GM21390 (cell line): ENCODE results near the gene SLC16A2.
"Not testable (repeated sequence)": the region's sequence is repeated elsewhere in the genome, so short reads cannot be mapped to it uniquely, and the experiment has no call there.

ENCODE experiments used
- ATAC-seq: cut with Tn5 transposase; IDR thresholded peaks from one replicate; pipeline ENCODE4 v1.9.1; 2021; ENCODE audit not compliant: unreplicated experiment

Gene SLC16A2

DNA sequence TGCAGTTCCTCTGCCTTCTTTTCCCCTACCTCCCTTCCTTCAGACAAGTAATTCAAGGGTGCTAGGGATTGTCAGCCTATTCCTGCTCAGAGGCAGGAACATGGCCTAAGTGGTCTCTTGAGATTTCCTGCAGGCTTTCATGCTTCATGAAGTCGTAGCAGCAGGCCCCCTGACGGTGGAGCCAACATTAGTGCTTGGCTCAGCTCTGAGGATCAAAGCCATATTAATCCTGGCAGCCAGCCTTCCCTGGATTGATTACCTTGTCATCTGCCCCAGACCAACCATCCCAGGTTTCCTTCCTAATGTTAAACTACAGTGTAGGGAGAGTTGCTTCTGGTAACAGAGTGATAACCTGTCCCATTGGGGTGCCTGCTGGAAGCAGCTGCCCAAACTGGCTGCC, 84.1 kb downstream of the SLC16A2 start:
- no peak for ATAC-seq

DNA sequence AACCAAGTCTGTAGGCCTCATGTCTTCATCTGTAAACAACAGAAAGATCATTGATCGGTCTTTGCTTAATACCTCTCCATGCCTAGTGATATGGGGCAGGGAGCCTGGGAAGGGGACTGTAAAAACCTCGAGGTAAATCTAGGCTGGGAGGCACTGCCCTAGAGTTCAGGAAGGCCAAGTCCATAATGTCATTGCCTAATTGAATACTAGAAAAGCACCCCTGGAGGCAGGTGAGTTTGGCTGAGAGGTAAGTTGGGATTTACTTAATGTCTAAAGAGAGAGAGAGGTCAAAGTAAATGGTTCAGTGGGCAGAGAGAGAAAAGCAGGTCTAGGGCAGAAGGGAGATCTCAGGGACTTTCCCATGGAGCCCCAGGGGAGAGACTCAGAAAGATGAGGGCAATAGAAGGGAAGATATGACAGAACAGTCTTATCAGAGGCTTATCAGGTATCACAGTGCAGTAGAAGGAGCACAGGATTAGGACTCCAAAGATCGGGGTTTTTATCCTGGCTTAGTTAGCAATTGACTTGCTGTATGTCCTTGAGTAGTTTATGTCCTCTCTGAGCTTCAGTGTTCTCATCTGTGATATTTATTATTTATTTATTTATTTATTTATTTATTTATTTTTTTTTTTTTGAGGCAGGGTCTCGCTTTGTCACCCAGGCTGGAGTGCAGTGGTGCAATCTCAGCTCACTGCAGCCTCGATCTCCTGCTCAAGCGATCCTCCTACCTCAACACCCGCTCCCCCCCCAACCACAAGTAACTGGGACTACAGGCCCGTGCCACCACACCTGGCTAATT, 85.2 kb downstream of the SLC16A2 start:
- ATAC-seq: peak; percentile 74

DNA sequence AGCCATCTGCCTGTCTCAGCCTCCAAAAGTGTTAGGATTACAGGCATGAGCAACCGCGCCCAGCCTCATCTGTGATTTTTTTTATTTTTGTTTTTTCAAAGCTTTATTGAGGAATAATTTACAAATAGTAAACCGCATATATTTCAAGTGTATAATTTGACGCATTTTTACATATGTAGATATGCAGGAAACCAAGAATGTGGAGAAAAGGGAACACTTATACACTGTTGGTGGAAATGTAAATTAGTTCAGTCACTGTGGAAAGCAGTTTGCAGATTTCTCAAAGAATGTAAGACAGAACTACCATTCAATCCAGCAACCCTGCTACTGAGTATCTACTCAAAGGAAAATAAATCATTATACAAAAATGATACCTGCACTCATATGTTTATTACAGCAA, 85.9 kb downstream of the SLC16A2 start:
- no peak for ATAC-seq

DNA sequence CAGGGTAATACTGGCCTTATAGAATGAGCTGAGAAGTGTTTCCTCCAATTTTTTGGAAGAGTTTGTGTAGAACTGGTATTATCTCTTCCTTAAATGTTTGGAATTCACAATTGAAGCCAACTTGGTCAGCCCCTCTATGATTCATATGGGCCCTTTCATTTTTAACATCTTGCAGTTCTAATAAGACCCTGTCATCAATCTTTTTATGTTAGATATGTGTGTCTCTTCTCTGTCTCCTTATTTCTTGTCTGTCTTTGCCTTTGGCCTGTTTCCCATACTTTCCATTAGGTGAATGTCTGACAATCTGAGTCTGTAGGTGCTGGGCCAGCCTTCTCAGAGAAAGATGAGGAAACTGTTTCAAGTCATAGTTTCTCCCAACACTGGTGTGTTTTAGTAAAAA, 88.7 kb downstream of the SLC16A2 start:
- ATAC-seq: no peak

DNA sequence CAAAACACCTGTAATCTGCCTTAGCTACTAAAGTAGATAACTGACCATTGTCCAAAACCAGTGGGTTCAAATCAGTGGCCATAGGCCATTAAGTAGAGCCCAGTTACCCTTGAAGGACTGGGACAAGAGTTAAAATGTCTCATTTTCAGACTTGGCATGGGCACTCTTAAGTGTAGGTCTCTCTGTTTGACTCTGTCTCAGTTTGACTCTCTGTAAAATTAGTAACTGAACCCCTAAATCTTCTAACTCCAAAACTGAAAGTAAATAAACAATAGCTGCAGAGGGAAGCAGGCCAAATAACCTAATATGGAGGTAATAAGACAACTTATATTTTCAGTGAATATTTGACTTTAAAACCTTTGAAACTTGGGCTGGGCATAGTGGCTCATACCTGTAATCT, 89.1 kb downstream of the SLC16A2 start:
- peak; percentile 76 for ATAC-seq

DNA sequence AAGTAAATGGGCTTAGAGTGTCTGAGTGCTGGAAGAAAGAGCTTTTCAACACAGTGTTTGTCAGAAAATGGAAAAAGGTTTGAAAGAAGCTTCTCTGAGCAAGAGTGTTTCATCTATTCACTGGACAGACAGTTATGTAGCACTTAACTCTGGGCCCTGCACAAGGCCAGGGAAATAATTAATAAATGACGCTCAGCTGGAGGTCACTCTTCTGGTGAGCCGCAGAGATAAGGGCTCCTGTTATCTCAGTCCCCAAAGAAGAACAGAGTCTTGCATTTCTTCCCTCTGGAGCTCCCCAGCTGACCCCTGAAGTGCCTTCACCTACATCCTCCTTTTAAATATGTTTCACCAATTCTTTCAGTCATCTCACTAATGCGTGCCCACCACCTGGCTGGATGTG, 90.4 kb downstream of the SLC16A2 start:
- no peak for ATAC-seq

DNA sequence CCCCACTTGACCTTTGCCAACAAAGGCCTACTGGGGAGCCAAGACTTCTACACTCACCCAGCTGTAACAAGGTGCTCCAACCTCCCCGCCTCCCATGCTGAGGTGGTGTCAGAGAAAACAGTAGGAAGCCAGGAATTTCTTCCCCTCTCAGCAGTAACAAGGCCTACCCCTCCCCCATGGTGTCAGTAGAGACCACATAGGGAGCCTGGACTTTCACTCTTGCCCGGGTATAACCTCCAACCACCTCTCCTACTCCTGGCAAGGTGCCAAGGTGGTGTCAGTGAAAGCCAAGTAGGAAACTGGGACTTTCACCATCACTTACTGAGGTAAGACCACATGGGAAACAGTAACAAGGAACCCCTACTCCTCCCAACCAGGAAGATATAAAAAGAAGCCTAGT, 93.1 kb downstream of the SLC16A2 start:
- no peak for ATAC-seq

DNA sequence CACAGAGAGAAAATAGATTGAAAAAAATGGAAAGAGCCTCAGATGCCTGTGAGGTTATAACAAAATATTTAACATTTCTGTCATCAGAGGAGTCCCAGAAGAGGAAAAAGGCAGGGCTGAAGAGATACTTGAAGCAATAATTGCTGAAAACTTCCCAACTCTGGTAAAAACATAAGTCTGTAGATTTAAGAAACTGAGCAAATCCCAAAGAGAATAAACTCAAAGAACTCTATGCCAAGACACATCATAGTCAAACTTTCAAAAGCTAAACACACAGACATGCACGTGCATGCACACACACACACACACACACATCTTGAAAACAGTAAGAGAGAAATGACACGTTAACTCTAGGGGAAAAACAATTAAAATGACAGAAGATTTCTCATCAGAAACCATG, 94.1 kb downstream of the SLC16A2 start:
- no peak for ATAC-seq

DNA sequence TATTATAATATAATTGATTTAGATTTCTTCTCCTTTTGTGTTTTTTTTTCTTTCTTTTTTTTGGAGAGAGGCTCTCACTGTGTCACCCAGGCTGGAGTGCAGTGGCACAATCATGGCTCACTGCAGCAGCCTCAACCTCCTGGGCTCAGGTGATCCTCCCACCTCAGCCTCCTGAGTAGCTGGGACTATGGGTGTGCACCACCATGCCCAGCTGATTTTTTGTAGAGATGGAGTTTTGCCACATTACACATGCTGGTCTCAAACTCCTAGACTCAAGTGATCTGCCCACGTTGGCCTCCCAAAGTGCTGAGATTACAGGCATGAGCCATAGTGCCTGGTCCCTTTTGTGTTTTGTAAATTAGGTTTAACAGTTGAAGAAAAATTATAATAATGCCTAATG, 94.7 kb downstream of the SLC16A2 start:
- not testable (repeated sequence) for ATAC-seq

DNA sequence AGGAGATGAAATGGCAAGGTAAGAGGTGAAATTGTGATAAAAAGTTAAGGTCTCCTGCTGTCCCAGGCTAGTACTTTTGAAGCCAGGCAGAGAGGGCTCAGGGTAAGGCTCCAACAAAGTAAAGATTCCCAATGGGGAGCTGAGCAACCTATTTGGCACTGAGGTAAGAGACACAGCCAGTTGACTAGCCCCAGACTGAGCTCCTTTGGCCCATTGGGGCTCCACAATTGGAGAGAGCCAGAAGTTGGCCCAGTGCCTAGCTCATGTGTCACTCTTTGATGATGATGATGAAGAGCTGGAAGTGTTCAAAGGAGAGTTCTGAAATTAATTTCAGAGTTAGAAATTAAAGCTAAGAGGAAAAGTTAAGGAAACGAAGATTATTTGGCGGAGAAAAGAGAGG, 98.6 kb downstream of the SLC16A2 start:
- ATAC-seq: no peak

DNA sequence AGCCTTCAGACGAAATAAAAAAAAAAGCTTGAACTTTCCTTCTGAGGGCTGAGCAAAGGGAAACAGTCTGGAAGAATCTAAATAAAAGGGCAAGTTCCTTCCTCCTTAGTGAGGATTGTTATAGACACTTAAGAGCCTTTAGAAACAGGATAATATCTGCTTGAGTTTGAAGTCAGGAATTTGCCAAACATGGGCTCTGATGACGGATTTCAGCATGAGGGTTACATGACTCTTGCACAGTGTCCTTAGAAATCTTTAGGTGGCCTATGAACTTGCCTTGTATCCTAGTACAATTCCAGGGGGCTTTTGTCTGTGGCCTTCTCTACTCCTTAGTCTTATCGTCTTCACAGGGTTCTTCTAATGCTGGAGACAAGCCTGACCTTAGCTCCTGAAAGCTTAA, 99.0 kb downstream of the SLC16A2 start:
- ATAC-seq: no peak

DNA sequence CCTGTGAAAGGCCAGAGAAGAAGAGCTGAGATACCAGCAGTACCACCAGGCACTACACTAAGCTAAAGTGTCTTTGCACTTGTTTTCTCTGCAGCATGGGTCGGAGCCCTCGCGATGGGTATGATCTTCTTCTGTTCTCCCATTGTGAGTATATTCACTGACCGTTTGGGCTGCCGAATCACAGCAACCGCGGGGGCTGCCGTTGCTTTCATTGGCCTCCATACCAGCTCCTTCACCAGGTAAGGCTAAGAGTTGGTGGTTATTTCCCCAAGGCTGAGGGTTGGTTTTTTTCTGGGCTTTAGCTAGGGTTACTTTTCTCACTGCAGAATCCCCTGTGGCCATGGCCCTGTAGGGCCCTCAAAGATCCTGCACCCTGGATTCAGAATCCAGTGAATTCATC, 99.6 kb downstream of the SLC16A2 start:
- ATAC-seq: no peak

DNA sequence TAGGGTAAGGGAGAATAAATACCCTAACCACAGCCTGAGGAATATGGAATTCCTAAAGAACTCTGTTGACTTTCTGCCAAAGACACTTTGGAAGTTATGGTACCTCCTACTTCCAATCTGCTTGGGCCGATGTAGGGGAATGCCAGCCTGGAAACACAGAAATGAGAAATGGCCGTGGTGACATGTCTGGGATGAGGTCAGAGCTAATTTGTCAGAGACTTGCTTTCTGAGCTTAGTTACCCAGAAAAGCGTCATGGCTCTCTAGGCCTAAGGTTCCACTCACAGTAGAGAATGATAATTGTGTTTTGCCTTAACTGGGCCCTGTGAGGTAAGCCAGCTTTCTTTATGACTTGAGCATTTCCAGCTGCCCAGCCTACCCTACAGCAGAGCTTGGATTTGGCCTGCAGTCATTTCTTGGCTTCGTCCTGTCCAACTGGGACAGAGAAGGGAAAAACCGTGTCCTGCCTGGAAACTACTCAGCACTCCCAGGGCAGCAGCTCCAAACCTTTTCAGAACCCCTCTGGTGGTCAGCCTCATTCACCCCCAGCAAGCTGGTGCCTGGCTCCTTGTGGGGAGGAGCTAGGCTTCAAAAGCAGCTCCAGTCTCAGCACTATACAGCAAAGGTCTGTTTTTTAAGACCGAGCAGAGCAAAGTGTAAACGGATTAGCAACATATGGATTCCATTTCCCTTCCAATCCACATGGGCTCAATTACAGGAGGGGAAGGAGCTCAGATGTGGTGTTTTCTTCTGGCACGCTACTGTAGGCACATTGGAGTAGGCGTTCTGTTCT, 100.9 kb downstream of the SLC16A2 start:
- no peak for ATAC-seq

DNA sequence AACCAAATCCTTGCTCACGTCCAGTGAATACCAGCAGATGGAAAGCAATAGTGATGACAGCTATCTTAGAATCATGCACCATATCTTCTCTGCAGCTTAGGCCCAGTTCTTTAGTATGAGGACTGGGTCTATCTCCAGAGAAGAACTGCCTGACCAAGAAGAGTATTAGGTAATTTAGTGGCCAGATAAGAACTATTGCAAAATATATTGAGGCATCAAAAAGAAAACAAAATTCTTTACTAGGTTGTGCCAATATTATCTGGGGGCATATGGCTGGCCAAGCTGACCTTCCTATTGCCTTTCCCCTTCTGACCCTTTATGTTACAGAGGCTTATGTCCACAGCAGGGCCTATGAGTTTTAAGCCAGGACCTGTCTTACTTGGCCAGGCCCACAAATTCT, 101.9 kb downstream of the SLC16A2 start:
- ATAC-seq: no peak

DNA sequence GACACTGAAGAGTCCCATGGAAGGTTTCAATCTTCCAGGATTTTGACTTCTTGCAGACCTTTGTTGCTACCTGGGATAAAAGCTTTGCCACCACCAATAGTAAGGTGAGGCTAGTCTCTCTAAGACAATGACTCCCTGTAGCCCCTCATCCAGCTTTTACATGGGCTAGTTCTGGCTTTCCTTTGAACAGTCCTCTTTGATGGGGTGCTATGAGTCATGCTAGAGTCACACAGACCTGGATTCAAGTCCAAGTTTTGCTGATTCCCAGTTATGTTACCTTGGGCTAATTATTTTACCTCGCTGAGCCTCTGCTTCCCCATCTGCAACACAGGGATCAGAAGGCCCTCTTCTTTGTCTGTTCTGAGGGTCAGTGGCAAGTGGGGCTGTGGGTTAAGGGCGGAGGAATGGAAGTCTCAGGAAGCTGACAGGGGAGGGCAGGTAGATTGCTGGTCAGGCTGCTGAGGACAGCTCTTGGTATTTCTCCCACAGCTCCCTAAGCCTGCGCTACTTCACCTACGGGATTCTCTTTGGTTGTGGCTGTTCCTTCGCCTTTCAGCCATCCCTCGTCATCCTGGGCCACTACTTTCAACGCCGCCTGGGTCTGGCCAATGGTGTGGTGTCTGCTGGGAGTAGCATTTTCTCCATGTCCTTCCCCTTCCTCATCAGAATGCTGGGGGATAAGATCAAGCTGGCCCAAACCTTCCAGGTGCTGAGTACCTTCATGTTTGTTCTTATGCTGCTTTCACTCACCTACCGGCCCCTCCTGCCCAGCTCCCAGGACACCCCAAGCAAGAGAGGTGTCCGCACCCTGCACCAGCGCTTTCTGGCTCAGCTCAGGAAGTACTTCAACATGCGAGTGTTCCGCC, 102.8 kb downstream of the SLC16A2 start:
- ATAC-seq: no peak

DNA sequence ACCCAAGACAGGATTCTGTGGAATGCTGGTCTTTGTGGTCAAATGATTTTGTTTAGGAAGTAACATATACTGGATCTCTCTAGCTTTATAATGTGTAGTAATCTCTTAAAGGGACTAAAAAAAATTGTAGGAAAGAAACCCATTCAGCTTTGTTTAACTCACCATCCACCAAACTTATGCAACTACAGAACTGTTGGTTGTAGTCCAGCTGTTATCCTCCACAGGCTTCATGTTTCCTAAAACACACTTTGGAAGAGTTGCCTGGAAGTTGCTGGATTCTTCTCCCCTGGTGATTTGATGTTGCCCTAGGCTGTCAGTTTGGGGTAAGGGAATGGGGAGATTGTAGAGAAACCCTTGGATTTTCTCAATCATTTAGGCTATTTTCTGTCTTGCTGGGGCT, 103.8 kb downstream of the SLC16A2 start:
- ATAC-seq: no peak

DNA sequence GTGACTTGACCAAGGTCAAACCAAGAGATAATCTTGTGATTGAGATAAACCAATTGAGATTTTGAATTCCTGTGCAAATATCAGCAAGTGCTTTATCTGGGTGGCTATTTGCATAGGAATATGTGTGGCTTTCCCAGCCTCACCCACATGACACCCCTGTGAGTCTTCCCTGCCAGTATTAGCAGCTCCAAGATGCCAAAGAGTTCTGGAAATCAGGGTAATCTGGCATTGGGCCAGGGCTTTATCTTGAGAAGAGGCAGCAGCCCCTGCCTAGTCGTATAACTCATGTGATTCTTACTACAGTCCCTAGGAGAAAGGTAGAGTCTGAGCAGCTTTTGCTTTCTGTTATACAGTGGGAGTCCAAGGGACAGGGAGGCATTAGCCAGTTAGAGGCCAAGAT, 105.5 kb downstream of the SLC16A2 start:
- no peak for ATAC-seq

DNA sequence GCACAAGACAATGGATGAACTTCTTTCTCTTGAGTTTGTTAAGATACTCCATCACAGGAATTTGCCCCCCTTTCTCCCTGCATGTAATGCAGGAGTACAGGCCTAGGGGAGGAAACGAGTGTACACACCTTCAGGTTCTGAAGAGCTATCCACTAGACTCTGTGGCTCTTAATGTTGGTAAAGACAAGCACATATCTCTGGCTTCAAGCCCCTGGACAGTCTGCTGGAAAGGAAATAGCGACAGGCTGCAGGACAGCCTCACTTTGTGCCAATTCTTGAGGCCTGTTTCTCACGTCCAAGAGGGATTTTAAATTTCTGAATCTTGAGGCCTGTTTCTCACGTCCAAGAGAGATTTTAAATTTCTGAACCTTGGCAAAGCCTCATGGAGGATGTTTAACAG, 106.1 kb downstream of the SLC16A2 start:
- ATAC-seq: no peak

DNA sequence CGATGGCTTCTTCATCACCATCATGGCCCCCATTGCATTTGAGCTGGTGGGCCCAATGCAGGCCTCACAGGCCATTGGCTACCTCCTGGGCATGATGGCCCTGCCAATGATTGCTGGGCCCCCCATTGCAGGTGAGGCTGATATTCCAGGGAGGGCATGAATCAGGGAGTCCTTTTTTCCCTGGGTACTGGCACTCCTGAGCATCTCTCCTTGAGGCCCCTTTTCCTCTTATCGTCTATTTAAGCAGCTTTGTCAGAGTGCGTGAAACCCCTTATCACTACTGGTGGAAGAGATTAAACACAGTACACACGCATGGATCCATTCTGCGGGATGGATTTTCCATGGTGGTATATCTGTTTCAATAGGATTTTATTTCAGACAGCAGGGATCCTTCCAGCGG, 108.0 kb downstream of the SLC16A2 start:
- no peak for ATAC-seq

DNA sequence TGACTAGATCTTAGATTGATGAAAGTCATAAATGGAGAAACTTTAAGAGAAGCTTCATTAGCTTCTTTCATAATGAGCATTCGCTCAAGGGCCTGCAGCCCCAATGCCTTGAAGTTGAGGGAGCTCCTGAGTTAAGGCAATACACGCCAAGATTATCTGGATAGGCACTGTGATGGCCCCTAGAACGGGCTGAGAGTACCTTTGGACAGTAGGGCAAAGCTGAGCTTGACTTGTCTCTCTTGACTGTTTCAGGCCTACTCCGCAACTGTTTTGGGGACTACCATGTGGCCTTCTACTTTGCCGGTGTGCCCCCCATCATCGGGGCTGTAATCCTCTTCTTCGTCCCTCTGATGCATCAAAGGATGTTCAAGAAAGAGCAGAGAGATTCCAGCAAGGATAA, 109.8 kb downstream of the SLC16A2 start:
- ATAC-seq: no peak

DNA sequence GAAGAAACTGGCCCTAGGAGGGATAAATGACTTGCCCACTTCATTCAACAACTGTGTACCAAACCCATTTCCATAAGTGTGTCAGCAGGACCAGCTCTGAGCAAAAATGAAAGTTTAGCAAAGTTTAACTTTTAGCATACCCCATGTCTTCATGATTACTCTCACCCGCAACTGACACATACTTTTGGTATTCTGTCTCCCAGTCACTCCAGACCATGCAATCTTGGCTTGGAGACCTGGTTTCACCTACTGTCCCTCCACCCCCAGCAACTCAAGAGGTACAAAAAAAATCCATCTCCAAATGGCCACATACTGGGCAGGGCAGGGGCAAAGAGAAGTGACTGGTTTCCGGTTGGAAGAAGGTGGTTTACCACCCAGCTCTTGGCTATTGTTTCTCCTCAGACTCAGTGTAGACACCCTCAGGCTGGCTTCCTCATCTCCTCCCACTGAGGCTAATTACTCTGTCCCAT, 113.3 kb downstream of the SLC16A2 start:
- peak; percentile 37 for ATAC-seq

DNA sequence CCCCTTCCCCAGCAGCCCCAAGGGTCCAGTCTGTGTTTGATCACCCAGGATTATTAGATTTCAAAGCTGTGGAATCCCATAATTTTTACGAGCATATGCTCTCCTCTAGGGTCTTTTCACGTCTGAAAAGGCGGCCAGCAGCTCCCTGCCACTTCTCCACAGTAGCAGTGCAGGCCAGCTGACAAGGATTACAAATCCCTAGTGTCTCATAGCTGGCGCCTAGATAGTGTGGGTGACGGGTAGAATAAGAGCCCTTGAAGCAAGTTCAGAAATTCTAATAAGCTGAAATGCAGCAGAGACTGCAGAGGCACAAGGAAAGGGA, 113.8 kb downstream of the SLC16A2 start:
- ATAC-seq: no peak
